Epithelial cell of esophagus (primary cell): Measurements from ENCODE around the gene SMG6.

Experiments used
- DNase-seq: peaks from one replicate; pipeline ENCODE4 v3.0.0; 2010; ENCODE audit warnings: low read depth
- H3K4me3 ChIP-seq: 2 replicates; pipeline ENCODE4 v1.5.1; 2011; ENCODE audit warnings: mild to moderate bottlenecking, low read length, control low read depth
- TF ChIP-seq, protein P1 (sequence below): IDR thresholded peaks from 2 replicates; pipeline ENCODE4 v1.5.1; 2011; ENCODE audit warnings: low read depth, mild to moderate bottlenecking, low read length, control low read depth, inconsistent platforms; ENCODE audit not compliant: insufficient read depth; ENCODE audit errors: missing control alignments

SMG6 gene

DNA sequence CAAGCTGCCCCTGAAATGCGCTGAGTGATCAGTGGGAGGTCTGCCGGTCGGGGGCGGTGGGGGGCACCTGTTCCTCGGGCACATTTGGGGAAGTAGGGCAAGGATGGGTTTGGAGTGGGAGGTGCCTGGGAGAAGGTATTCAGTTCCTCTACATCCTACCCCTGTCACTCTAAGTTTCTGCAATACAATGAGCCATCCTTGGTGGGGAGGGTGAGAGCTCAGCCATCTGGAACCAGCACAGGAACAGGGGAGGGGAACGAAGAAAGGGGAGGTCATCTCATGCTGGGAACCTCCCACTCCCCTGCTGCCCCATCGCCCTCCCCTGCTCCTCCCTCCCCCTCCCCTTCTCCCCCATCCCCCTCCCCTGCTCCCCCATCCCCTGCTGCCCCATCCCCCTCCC is 269.4 kb downstream of the SMG6 start:
- DNase-seq: no peak
- TF ChIP-seq, protein P1, sequence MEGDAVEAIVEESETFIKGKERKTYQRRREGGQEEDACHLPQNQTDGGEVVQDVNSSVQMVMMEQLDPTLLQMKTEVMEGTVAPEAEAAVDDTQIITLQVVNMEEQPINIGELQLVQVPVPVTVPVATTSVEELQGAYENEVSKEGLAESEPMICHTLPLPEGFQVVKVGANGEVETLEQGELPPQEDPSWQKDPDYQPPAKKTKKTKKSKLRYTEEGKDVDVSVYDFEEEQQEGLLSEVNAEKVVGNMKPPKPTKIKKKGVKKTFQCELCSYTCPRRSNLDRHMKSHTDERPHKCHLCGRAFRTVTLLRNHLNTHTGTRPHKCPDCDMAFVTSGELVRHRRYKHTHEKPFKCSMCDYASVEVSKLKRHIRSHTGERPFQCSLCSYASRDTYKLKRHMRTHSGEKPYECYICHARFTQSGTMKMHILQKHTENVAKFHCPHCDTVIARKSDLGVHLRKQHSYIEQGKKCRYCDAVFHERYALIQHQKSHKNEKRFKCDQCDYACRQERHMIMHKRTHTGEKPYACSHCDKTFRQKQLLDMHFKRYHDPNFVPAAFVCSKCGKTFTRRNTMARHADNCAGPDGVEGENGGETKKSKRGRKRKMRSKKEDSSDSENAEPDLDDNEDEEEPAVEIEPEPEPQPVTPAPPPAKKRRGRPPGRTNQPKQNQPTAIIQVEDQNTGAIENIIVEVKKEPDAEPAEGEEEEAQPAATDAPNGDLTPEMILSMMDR: no peak
- no peak overlapping the region for H3K4me3 ChIP-seq

DNA sequence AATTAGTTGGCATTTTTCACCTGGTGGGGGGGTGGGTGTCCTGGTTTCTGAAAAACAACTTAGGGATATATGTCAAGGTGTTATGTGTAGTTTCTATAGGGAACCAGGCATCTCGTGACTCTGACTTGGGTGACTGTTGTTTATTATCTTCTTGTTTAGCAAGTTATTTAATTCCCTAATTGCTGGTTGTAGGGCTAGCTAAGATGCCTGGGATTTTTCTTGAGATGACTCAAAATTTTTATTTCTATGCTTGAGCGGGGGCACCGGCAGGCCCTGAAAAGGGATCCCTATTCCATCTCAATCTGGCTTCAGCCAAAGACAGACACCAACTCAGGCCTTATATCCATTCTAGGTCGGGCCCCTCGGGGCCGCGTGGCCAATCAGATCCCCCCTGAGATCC is 270.4 kb downstream of the SMG6 start:
- no peak for DNase-seq
- H3K4me3 ChIP-seq: no peak overlapping the region
- TF ChIP-seq, protein P1: no peak

DNA sequence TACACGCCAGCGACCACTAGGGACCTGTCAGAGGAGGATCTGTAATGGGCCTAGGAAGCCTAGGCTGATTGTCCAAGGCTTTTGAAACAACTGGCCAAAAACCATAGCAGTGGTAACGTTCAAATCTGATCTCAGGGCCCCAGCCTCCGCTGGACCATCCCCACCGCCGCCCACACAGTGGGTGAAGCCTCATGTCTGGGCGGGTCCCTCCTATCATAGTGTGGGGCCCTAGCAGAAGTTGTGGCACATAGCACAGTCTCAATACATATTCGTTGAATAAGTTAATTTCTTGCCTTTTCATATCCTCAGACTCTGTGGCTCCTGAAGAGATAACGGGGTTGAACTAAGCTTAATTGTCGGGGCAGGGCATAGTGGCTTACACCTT is 272.8 kb downstream of the SMG6 start:
- TF ChIP-seq, protein P1: peak; percentile 54
- H3K4me3 ChIP-seq: peak overlapping the region; percentile 100
- DNase-seq: no peak

DNA sequence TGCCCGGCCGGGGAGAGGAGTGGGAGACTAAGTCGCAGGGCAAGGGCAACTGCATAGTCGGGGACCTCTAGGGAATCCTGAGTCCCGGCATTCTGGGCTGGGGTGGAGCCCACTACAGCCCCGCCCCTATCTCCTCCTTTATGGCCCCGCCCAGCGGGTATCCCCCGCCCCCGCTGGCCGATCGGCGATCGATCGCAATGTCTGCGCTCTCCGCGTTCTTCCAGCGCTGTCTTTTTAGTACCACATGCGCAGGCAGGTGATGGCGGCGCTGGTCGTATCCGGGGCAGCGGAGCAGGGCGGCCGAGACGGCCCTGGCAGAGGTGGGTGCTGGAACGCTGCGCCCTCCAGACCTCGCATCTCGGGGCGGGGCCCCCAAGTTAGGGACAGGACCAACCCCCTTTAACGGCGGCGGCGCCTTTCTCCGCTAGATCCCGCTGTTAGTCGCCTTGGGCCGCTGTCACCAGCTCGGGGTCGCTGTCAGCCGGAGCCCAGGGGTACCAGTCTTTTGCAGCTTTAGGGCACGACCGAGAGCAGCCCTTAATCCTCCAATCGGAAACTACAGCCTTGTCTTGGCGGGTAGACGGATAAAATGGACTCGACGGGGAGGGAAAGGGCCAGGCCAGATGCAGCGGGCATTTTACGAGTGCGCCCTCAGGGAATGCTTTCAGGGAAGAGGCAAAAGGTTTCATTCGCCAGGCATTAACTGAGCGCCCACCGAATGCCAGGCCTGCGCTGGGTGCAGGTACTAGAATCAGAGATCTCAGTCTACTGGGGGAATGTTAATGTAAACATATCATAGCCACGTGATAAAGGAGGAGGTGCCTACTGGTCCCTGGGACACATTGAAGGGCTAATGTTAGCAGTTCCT is 273.4 kb downstream of the SMG6 start, which contains the start of gene DPH1:
TSS of gene DPH1 (plus strand) at position 243 of the 868 bp plus-strand sequence. CDS start at position 260, 17 bp downstream.
- peak within 1 kb of the TSS; percentile 100 for H3K4me3 ChIP-seq
- TF ChIP-seq, protein P1: no peak
- peak; percentile 92 for DNase-seq

DNA sequence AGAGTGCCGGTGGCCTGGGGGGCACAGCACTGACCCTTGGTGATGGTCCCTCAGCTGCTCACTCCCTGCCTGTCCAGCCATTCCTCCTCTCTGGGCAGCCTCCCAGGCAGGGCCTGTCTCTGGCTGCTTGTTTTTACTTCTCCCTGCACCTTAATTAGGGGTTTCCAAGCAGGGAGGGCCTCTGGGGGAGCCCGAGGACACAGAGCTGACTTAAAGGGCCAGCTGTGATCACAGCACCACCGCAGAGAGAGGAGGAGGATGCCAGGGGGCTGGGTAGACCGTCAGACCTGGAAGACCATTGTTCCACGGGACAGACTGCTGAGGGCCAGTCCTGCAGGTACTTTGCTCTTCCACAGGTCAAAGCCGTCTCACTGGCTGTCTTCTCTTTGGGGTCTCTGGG is 274.8 kb downstream of the SMG6 start:
- no peak overlapping the region for H3K4me3 ChIP-seq
- no peak for DNase-seq
- TF ChIP-seq, protein P1: no peak

DNA sequence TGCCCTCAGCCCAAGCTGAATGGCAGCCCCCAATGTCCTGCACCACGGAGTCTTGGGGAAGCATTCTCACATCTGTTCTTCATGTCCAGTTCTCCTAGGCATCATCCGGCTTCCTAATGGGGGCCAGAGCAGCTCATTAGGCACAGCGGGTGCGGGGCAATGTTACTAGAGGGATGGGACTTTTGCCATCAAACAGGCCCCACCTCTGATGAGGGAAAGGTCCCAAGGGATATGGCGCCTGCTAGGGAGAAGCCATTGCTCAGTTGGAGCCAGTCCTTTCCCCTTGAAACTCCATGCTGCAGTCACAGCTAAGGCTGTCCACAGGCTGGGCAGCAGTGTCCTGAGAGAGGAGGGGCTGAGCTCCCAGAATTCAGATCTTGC is 275.4 kb downstream of the SMG6 start:
- H3K4me3 ChIP-seq: no peak overlapping the region
- no peak for DNase-seq
- TF ChIP-seq, protein P1: no peak
